Mesothelial cell of epicardium (in vitro differentiated cells): ENCODE results near the gene USP43. TPM values are rescaled to one million over a fixed set of nuclear protein-coding genes. Genes with fewer than 3 reads are reported as not detected.

Source experiments
- DNase-seq, 2 experiments: peaks; one replicate each; pipeline ENCODE4 v3.0.0; 2021; ENCODE audit warnings: low spot score in 2 of 2; ENCODE audit not compliant: unreplicated experiment in 2 of 2
- H3K27ac Mint-ChIP-seq: 2 replicates; pipeline ENCODE4 v1.8.0; 2021; ENCODE audit warnings: mixed read lengths
- H3K27me3 Mint-ChIP-seq: 2 replicates; pipeline ENCODE4 v1.8.0; 2021; ENCODE audit warnings: low read depth, mixed read lengths
- H3K36me3 Mint-ChIP-seq: 2 replicates; pipeline ENCODE4 v1.8.0; 2021; ENCODE audit warnings: mixed read lengths
- H3K4me1 Mint-ChIP-seq: 2 replicates; pipeline ENCODE4 v1.8.0; 2021; ENCODE audit warnings: mixed read lengths
- H3K4me3 Mint-ChIP-seq: 2 replicates; pipeline ENCODE4 v1.8.0; 2021; ENCODE audit warnings: mild to moderate bottlenecking, moderate library complexity, mixed read lengths
- H3K9me3 Mint-ChIP-seq: 2 replicates; pipeline ENCODE4 v1.8.0; 2021; ENCODE audit warnings: mixed read lengths
- total RNA-seq: library from RNA; stranded (reverse); gene quantifications from 3 replicates; pipeline ENCODE4 v1.2.1, GENCODE V29; 2021
- TF ChIP-seq, protein P1 (sequence below): fragments of 200-600 bp; sonication (generic); IDR thresholded peaks from one replicate; pipeline ENCODE4 v1.5.0; 2021; ENCODE audit warnings: antibody characterized with exemption; ENCODE audit not compliant: unreplicated experiment

USP43 gene
- total RNA-seq, 1 donor from 2014 or later = 8.9 TPM

GRCh38 chr17:9750524-9750923 is 105.2 kb downstream of the USP43 start:
- H3K4me1 Mint-ChIP-seq = peaks cover 9% of the 10 kb centered on the region
- H3K27ac Mint-ChIP-seq = no peak overlapping the region
- H3K9me3 Mint-ChIP-seq = no peaks in the 10 kb centered on the region
- no peaks in the 10 kb centered on the region for H3K36me3 Mint-ChIP-seq
- no peak for DNase-seq
- no peak overlapping the region for H3K4me3 Mint-ChIP-seq
- TF ChIP-seq, protein P1, sequence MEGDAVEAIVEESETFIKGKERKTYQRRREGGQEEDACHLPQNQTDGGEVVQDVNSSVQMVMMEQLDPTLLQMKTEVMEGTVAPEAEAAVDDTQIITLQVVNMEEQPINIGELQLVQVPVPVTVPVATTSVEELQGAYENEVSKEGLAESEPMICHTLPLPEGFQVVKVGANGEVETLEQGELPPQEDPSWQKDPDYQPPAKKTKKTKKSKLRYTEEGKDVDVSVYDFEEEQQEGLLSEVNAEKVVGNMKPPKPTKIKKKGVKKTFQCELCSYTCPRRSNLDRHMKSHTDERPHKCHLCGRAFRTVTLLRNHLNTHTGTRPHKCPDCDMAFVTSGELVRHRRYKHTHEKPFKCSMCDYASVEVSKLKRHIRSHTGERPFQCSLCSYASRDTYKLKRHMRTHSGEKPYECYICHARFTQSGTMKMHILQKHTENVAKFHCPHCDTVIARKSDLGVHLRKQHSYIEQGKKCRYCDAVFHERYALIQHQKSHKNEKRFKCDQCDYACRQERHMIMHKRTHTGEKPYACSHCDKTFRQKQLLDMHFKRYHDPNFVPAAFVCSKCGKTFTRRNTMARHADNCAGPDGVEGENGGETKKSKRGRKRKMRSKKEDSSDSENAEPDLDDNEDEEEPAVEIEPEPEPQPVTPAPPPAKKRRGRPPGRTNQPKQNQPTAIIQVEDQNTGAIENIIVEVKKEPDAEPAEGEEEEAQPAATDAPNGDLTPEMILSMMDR = no peak
- H3K27me3 Mint-ChIP-seq = peaks cover 52% of the 10 kb centered on the region

GRCh38 chr17:9755083-9755482 is 109.8 kb downstream of the USP43 start:
- Mint-ChIP-seq H3K4me3 (no peak overlapping the region), H3K27me3 (peaks cover 28% of the 10 kb centered on the region), H3K4me1 (peaks cover 8% of the 10 kb centered on the region), H3K27ac (no peak overlapping the region), H3K36me3 (no peaks in the 10 kb centered on the region), H3K9me3 (no peaks in the 10 kb centered on the region)
- DNase-seq = no peak
- TF ChIP-seq, protein P1 = no peak

GRCh38 chr17:9760266-9760665 is 114.9 kb downstream of the USP43 start:
- no peaks in the 10 kb centered on the region for H3K4me1 Mint-ChIP-seq
- DNase-seq = no peak
- no peaks in the 10 kb centered on the region for H3K9me3 Mint-ChIP-seq
- H3K36me3 Mint-ChIP-seq = no peaks in the 10 kb centered on the region
- peaks cover 34% of the 10 kb centered on the region for H3K27me3 Mint-ChIP-seq
- no peak overlapping the region for H3K27ac Mint-ChIP-seq
- TF ChIP-seq, protein P1 = no peak
- no peak overlapping the region for H3K4me3 Mint-ChIP-seq

GRCh38 chr17:9763643-9764042 is 118.3 kb downstream of the USP43 start:
- TF ChIP-seq, protein P1 = no peak
- Mint-ChIP-seq H3K4me3 (no peak overlapping the region), H3K36me3 (no peaks in the 10 kb centered on the region), H3K4me1 (no peaks in the 10 kb centered on the region), H3K9me3 (no peaks in the 10 kb centered on the region), H3K27me3 (peaks cover 48% of the 10 kb centered on the region), H3K27ac (no peak overlapping the region)
- DNase-seq = no peak

GRCh38 chr17:9765322-9765721 is 120.0 kb downstream of the USP43 start:
- H3K27me3 Mint-ChIP-seq = peaks cover 48% of the 10 kb centered on the region
- H3K4me3 Mint-ChIP-seq = no peak overlapping the region
- DNase-seq = no peak
- TF ChIP-seq, protein P1 = no peak
- no peaks in the 10 kb centered on the region for H3K36me3 Mint-ChIP-seq
- no peaks in the 10 kb centered on the region for H3K4me1 Mint-ChIP-seq
- no peak overlapping the region for H3K27ac Mint-ChIP-seq
- H3K9me3 Mint-ChIP-seq = no peaks in the 10 kb centered on the region

- Mint-ChIP-seq H3K4me3 (no peak overlapping the region), H3K27me3 (peaks cover 45% of the 10 kb centered on the region)
Observed at GRCh38 chr17:9766970-9767369, 121.7 kb downstream of the USP43 start.

More at GRCh38 chr17:9766970-9767369, 121.7 kb downstream of the USP43 start:
- DNase-seq = no peak
- H3K27ac Mint-ChIP-seq = no peak overlapping the region
- H3K36me3 Mint-ChIP-seq = no peaks in the 10 kb centered on the region
- H3K9me3 Mint-ChIP-seq = no peaks in the 10 kb centered on the region
- TF ChIP-seq, protein P1 = no peak
- H3K4me1 Mint-ChIP-seq = no peaks in the 10 kb centered on the region
